ENCODE measurements around the gene HIGD2A. TPM values are rescaled to one million over a fixed set of nuclear protein-coding genes. Genes with fewer than 3 reads are reported as not detected.
A peak's percentile ranks its signal among the peaks of the same experiment; 100 is the strongest.

The HIGD2A gene
- total RNA-seq, 1 experiment from 2014 or later, result 84.7 TPM

GRCh38 chr5:176381979-176382378 is 6.6 kb upstream of the HIGD2A start:
- H3K9me3 ChIP-seq (replicated peaks), result no peaks in the 10 kb centered on the region
- peaks cover under 1% of the 10 kb centered on the region for H3K4me1 ChIP-seq (replicated peaks)
- H3K27ac ChIP-seq, result no peak overlapping the region
- no peak for DNase-seq (ENCODE audit: low read depth in 1 of 2, low spot score in 2 of 2)
- H3K36me3 ChIP-seq, result peaks cover 74% of the 10 kb centered on the region
- H3K4me3 ChIP-seq, result no peak overlapping the region
- no peaks in the 10 kb centered on the region for H3K27me3 ChIP-seq (replicated peaks)

GRCh38 chr5:176382721-176383120 is 5.8 kb upstream of the HIGD2A start:
- Histone ChIP-seq H3K27ac (no peak overlapping the region), H3K4me3 (no peak overlapping the region), H3K36me3 (peaks cover 80% of the 10 kb centered on the region), H3K27me3 (replicated peaks) (no peaks in the 10 kb centered on the region), H3K9me3 (replicated peaks) (no peaks in the 10 kb centered on the region), H3K4me1 (replicated peaks) (peaks cover 8% of the 10 kb centered on the region)
- no peak for DNase-seq (ENCODE audit: low read depth in 1 of 2, low spot score in 2 of 2)

GRCh38 chr5:176383248-176383905 is 5.2 kb upstream of the HIGD2A start:
- no peaks in the 10 kb centered on the region for H3K9me3 ChIP-seq (replicated peaks)
- no peak overlapping the region for H3K27ac ChIP-seq
- no peaks in the 10 kb centered on the region for H3K27me3 ChIP-seq (replicated peaks)
- H3K4me1 ChIP-seq (replicated peaks), result peaks cover 9% of the 10 kb centered on the region
- peaks cover 84% of the 10 kb centered on the region for H3K36me3 ChIP-seq
- H3K4me3 ChIP-seq, result no peak overlapping the region
- DNase-seq (ENCODE audit: low read depth in 1 of 2, low spot score in 2 of 2), result no peak

- Histone ChIP-seq H3K9me3 (replicated peaks) (no peaks in the 10 kb centered on the region), H3K4me1 (replicated peaks) (peaks cover 9% of the 10 kb centered on the region), H3K27me3 (replicated peaks) (no peaks in the 10 kb centered on the region), H3K27ac (no peak overlapping the region), H3K36me3 (peaks cover 83% of the 10 kb centered on the region), H3K4me3 (no peak overlapping the region)
- DNase-seq (ENCODE audit: low read depth in 1 of 2, low spot score in 2 of 2), result no peak
These were observed 4.6 kb upstream of the HIGD2A start for GRCh38 chr5:176383961-176384360.

GRCh38 chr5:176384366-176384930 is 4.1 kb upstream of the HIGD2A start:
- Histone ChIP-seq H3K4me3 (no peak overlapping the region), H3K27ac (no peak overlapping the region), H3K9me3 (replicated peaks) (no peaks in the 10 kb centered on the region), H3K4me1 (replicated peaks) (peaks cover 9% of the 10 kb centered on the region), H3K36me3 (peaks cover 82% of the 10 kb centered on the region), H3K27me3 (replicated peaks) (no peaks in the 10 kb centered on the region)
- no peak for DNase-seq (ENCODE audit: low read depth in 1 of 2, low spot score in 2 of 2)

- no peak overlapping the region for H3K27ac ChIP-seq
- no peak for DNase-seq (ENCODE audit: low read depth in 1 of 2, low spot score in 2 of 2)
These were observed 3.6 kb upstream of the HIGD2A start for GRCh38 chr5:176384991-176385390.

GRCh38 chr5:176386491-176386890 is 2.1 kb upstream of the HIGD2A start:
- H3K27me3 ChIP-seq (replicated peaks), result no peaks in the 10 kb centered on the region
- H3K4me3 ChIP-seq, result no peak overlapping the region
- H3K9me3 ChIP-seq (replicated peaks), result no peaks in the 10 kb centered on the region
- H3K4me1 ChIP-seq (replicated peaks), result peaks cover 14% of the 10 kb centered on the region
- peaks cover 84% of the 10 kb centered on the region for H3K36me3 ChIP-seq
- DNase-seq (ENCODE audit: low read depth in 1 of 2, low spot score in 2 of 2), result no peak
- H3K27ac ChIP-seq, result no peak overlapping the region

More at GRCh38 chr5:176384991-176385390, 3.6 kb upstream of the HIGD2A start:
- Histone ChIP-seq H3K36me3 (peaks cover 81% of the 10 kb centered on the region), H3K4me1 (replicated peaks) (peaks cover 14% of the 10 kb centered on the region), H3K9me3 (replicated peaks) (no peaks in the 10 kb centered on the region), H3K4me3 (no peak overlapping the region), H3K27me3 (replicated peaks) (no peaks in the 10 kb centered on the region)

- Histone ChIP-seq H3K27ac (peak overlapping the region; percentile 67; the same call in 1 of the 2 replicates), H3K36me3 (peaks cover 84% of the 10 kb centered on the region), H3K4me3 (peak overlapping the region; percentile 55), H3K4me1 (replicated peaks) (peaks cover 14% of the 10 kb centered on the region), H3K27me3 (replicated peaks) (no peaks in the 10 kb centered on the region), H3K9me3 (replicated peaks) (no peaks in the 10 kb centered on the region)
- DNase-seq (ENCODE audit: low read depth in 1 of 2, low spot score in 2 of 2), result no peak
These were observed 1.1 kb upstream of the HIGD2A start for GRCh38 chr5:176387384-176387925.

- peak overlapping the region; percentile 55 for H3K4me3 ChIP-seq
- peaks cover 84% of the 10 kb centered on the region for H3K36me3 ChIP-seq
- DNase-seq (ENCODE audit: low read depth in 1 of 2, low spot score in 2 of 2), result no peak
These were observed 528 bp upstream of the HIGD2A start for GRCh38 chr5:176388003-176388443.

GRCh38 chr5:176389135-176390123 is 878 bp downstream of the HIGD2A start:
- H3K4me3 ChIP-seq, result peak overlapping the region; percentile 55
- peaks cover 84% of the 10 kb centered on the region for H3K36me3 ChIP-seq
- H3K9me3 ChIP-seq (replicated peaks), result no peaks in the 10 kb centered on the region
- no peak for DNase-seq (ENCODE audit: low read depth in 1 of 2, low spot score in 2 of 2)
- H3K4me1 ChIP-seq (replicated peaks), result peaks cover 14% of the 10 kb centered on the region
- no peaks in the 10 kb centered on the region for H3K27me3 ChIP-seq (replicated peaks)
- peak overlapping the region; percentile 58 for H3K27ac ChIP-seq

More at GRCh38 chr5:176388003-176388443, 528 bp upstream of the HIGD2A start:
- Histone ChIP-seq H3K9me3 (replicated peaks) (no peaks in the 10 kb centered on the region), H3K27me3 (replicated peaks) (no peaks in the 10 kb centered on the region), H3K27ac (peak overlapping the region; percentile 67), H3K4me1 (replicated peaks) (peaks cover 14% of the 10 kb centered on the region)

- no peaks in the 10 kb centered on the region for H3K9me3 ChIP-seq (replicated peaks)
- H3K27me3 ChIP-seq (replicated peaks), result no peaks in the 10 kb centered on the region
- H3K36me3 ChIP-seq, result peaks cover 75% of the 10 kb centered on the region
- no peak overlapping the region for H3K4me3 ChIP-seq
- peaks cover 14% of the 10 kb centered on the region for H3K4me1 ChIP-seq (replicated peaks)
- no peak for DNase-seq (ENCODE audit: low read depth in 1 of 2, low spot score in 2 of 2)
- H3K27ac ChIP-seq, result no peak overlapping the region
These were observed 2.9 kb downstream of the HIGD2A start for GRCh38 chr5:176391479-176391878.

- Histone ChIP-seq H3K9me3 (replicated peaks) (no peaks in the 10 kb centered on the region), H3K27me3 (replicated peaks) (no peaks in the 10 kb centered on the region), H3K27ac (no peak overlapping the region), H3K36me3 (peaks cover 76% of the 10 kb centered on the region), H3K4me1 (replicated peaks) (peaks cover 13% of the 10 kb centered on the region), H3K4me3 (no peak overlapping the region)
- DNase-seq (ENCODE audit: low read depth in 1 of 2, low spot score in 2 of 2), result no peak
These were observed 3.4 kb downstream of the HIGD2A start for GRCh38 chr5:176391999-176392398.

GRCh38 chr5:176392526-176392925 is 4.0 kb downstream of the HIGD2A start:
- no peak for DNase-seq (ENCODE audit: low read depth in 1 of 2, low spot score in 2 of 2)
- Histone ChIP-seq H3K4me1 (replicated peaks) (peaks cover 7% of the 10 kb centered on the region), H3K9me3 (replicated peaks) (no peaks in the 10 kb centered on the region), H3K36me3 (peaks cover 72% of the 10 kb centered on the region), H3K27ac (no peak overlapping the region), H3K4me3 (no peak overlapping the region), H3K27me3 (replicated peaks) (no peaks in the 10 kb centered on the region)

Measured in SJSA1 (cell line).